ENCODE results near the gene KRT86.

The KRT86 gene

DNA sequence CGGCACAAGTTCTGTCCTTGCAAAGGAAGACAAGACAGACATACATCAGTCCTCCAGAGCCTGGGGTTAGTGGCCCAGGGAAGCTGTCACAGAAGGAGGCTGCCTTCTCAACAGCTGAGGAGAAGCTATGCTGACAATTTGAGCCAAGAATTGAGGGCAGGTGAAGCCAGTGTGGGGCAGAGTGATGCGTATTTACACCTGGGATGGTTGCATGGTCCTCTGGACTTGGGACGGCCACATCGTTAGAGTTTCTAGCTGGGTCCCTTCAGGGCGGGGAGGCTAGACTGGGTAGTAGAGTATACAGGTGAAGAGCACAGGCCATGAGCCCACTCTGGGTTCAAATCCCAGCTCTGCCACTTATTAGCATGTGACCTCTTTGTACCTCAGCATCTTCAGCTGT lies 76.3 kb downstream of the KRT86 start:
- no peak for DNase-seq (ENCODE audit: extremely low spot score)
- ChIA-PET CTCF (interaction anchor here (0.9 kb wide), 1 partner anchor 129 kb away, joined by 4 read pairs; no protein-coding TSS in a partner anchor), POLR2A (no interaction called here)
- TF ChIP-seq HDGF (IDR thresholded peaks at IDR 0.05; ENCODE audit: borderline replicate concordance) (no peak), CTBP1 (IDR thresholded peaks at IDR 0.05; ENCODE audit: borderline replicate concordance) (no peak), BHLHE40 (IDR thresholded peaks at IDR 0.05; ENCODE audit: borderline replicate concordance) (no peak), SUZ12 (IDR thresholded peaks at IDR 0.05) (no peak), NFRKB (IDR thresholded peaks at IDR 0.05) (no peak), FOXM1 (IDR thresholded peaks at IDR 0.05; ENCODE audit: borderline replicate concordance) (no peak), SP1 (IDR thresholded peaks at IDR 0.05) (no peak), TARDBP (IDR thresholded peaks at IDR 0.05) (no peak), FOXA1 (IDR thresholded peaks at IDR 0.05) (no peak), FOXK2 (IDR thresholded peaks at IDR 0.05) (no peak), L3MBTL2 (conservative IDR thresholded peaks at IDR 0.05) (no peak), ZNF384 (IDR thresholded peaks at IDR 0.05) (no peak), LEF1 (IDR thresholded peaks at IDR 0.05; ENCODE audit: borderline replicate concordance) (no peak), ARNT (IDR thresholded peaks at IDR 0.05) (no peak), ELF4 (IDR thresholded peaks at IDR 0.05) (no peak)
- TF ChIP-seq, protein P1, sequence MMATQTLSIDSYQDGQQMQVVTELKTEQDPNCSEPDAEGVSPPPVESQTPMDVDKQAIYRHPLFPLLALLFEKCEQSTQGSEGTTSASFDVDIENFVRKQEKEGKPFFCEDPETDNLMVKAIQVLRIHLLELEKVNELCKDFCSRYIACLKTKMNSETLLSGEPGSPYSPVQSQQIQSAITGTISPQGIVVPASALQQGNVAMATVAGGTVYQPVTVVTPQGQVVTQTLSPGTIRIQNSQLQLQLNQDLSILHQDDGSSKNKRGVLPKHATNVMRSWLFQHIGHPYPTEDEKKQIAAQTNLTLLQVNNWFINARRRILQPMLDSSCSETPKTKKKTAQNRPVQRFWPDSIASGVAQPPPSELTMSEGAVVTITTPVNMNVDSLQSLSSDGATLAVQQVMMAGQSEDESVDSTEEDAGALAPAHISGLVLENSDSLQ (IDR thresholded peaks at IDR 0.05), result no peak

DNA sequence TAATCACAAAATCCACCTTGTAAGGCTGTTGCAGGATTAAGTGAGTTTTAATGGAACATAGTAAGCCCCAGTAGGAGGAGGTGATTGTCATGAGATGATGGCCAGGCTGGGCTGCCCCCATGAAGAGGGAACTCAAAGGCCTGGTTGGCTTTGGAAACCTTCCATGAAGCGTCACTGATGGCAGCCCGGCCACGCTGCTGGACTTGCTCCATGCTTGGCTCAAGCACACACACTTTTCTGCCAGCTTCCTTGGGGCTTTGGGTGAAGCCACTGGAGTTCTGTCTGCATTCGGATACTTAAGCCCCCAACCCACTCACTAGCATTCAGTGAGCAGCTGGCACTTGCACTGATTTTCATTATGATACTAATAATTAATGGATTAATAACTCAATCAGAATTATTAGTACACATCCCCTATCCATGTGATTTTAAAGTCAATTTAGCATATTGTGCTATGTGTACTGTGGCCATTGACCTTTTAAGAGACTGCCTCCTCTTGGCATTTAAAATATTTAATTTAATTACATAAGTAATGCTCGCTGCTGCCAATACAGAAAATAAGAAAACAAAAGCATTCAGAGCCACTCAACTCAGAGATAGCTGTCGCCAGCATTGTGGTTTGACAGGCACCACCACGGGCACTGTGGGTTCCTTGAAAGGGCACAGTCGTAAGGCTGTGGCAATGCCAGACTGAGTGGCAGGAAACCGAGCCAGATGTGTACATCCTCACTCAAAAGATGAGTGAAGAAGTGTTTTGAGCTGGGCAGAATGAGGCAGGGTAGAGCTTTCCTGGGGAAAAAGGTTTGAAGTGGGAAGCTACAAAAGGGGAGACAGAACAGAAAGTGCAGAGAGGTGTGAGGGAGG lies 77.0 kb downstream of the KRT86 start:
- CTCF ChIA-PET, result interaction anchor here (1.4 kb wide), 1 partner anchor 10 kb away, joined by 3 read pairs; no protein-coding TSS in a partner anchor
- POLR2A ChIA-PET, result no interaction called here
- DNase-seq (ENCODE audit: extremely low spot score), result no peak

DNA sequence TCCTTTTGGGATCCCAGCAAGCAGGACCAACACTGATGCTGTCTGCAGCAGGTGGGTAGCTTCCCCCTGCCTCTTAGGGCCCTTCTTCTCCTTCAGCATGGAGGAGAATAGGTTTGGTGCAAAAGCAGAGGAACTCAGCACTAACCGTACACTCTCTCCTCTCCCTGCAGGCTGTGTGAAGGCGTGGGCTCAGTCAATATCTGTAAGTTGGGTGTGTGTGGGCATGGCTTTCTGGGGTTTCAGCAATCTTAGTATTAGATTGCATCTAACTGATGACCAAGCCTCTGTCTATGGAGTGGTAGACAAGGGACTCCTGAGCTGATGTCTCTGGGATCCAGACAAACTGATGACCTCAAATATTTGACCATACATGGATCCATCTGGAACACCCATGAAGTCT lies 78.5 kb downstream of the KRT86 start:
- no peak for DNase-seq (ENCODE audit: extremely low spot score)
- POLR2A ChIA-PET, result no interaction called here
- CTCF ChIA-PET, result interaction anchor here (1.4 kb wide), 1 partner anchor 9 kb away, joined by 3 read pairs; no protein-coding TSS in a partner anchor
- no peak for TF ChIP-seq SUZ12 (IDR thresholded peaks at IDR 0.05)
- no peak for TF ChIP-seq FOXA1 (IDR thresholded peaks at IDR 0.05)
- no peak for TF ChIP-seq FOXM1 (IDR thresholded peaks at IDR 0.05; ENCODE audit: borderline replicate concordance)
- TF ChIP-seq, protein P1 (IDR thresholded peaks at IDR 0.05), result no peak
- TF ChIP-seq LEF1 (IDR thresholded peaks at IDR 0.05; ENCODE audit: borderline replicate concordance), result no peak
- no peak for TF ChIP-seq BHLHE40 (IDR thresholded peaks at IDR 0.05; ENCODE audit: borderline replicate concordance)
- no peak for TF ChIP-seq ELF4 (IDR thresholded peaks at IDR 0.05)
- TF ChIP-seq CTBP1 (IDR thresholded peaks at IDR 0.05; ENCODE audit: borderline replicate concordance), result no peak
- no peak for TF ChIP-seq ZNF384 (IDR thresholded peaks at IDR 0.05)
- no peak for TF ChIP-seq HDGF (IDR thresholded peaks at IDR 0.05; ENCODE audit: borderline replicate concordance)
- no peak for TF ChIP-seq TARDBP (IDR thresholded peaks at IDR 0.05)
- no peak for TF ChIP-seq FOXK2 (IDR thresholded peaks at IDR 0.05)
- TF ChIP-seq L3MBTL2 (conservative IDR thresholded peaks at IDR 0.05), result no peak
- no peak for TF ChIP-seq ARNT (IDR thresholded peaks at IDR 0.05)

More for the DNA sequence above, 77.0 kb downstream of the KRT86 start:
- TF ChIP-seq BHLHE40 (IDR thresholded peaks at IDR 0.05; ENCODE audit: borderline replicate concordance) (no peak), SP1 (IDR thresholded peaks at IDR 0.05) (no peak), ELF4 (IDR thresholded peaks at IDR 0.05) (no peak), L3MBTL2 (conservative IDR thresholded peaks at IDR 0.05) (no peak), FOXA1 (IDR thresholded peaks at IDR 0.05) (no peak), CTBP1 (IDR thresholded peaks at IDR 0.05; ENCODE audit: borderline replicate concordance) (no peak), TARDBP (IDR thresholded peaks at IDR 0.05) (no peak), FOXM1 (IDR thresholded peaks at IDR 0.05; ENCODE audit: borderline replicate concordance) (no peak), ZNF384 (IDR thresholded peaks at IDR 0.05) (no peak), HDGF (IDR thresholded peaks at IDR 0.05; ENCODE audit: borderline replicate concordance) (no peak), SUZ12 (IDR thresholded peaks at IDR 0.05) (no peak), NFRKB (IDR thresholded peaks at IDR 0.05) (no peak), LEF1 (IDR thresholded peaks at IDR 0.05; ENCODE audit: borderline replicate concordance) (no peak)
- TF ChIP-seq, protein P1 (IDR thresholded peaks at IDR 0.05), result no peak

DNA sequence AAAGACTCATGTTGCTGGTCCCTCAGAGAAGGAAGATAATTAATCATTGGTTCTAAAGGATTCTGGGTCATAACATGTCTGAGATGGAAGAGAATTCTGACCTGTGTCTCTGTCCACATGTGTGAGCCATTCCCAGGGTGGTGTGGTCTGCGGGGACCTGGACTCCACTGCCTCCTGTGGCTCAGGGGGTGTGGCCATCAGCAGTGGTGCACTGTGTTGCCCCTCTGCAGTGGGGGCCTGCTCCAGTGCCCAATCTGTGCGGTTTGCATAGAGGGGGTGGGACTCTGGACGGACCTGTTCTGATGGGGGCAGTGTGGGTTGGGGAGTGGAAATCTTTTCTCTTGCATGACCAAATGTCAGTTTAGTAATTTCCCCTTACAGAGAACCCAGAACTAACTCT lies 79.3 kb downstream of the KRT86 start:
- DNase-seq (ENCODE audit: extremely low spot score), result no peak
- POLR2A ChIA-PET, result no interaction called here
- TF ChIP-seq FOXA1 (IDR thresholded peaks at IDR 0.05) (no peak), BHLHE40 (IDR thresholded peaks at IDR 0.05; ENCODE audit: borderline replicate concordance) (no peak), ZNF384 (IDR thresholded peaks at IDR 0.05) (no peak), NFRKB (IDR thresholded peaks at IDR 0.05) (no peak), FOXK2 (IDR thresholded peaks at IDR 0.05) (no peak), TARDBP (IDR thresholded peaks at IDR 0.05) (no peak), SUZ12 (IDR thresholded peaks at IDR 0.05) (no peak)
- TF ChIP-seq, protein P1 (IDR thresholded peaks at IDR 0.05), result no peak
- CTCF ChIA-PET, result interaction anchor here (1.1 kb wide), 1 partner anchor 19 kb away, joined by 3 read pairs; no protein-coding TSS in a partner anchor

DNA sequence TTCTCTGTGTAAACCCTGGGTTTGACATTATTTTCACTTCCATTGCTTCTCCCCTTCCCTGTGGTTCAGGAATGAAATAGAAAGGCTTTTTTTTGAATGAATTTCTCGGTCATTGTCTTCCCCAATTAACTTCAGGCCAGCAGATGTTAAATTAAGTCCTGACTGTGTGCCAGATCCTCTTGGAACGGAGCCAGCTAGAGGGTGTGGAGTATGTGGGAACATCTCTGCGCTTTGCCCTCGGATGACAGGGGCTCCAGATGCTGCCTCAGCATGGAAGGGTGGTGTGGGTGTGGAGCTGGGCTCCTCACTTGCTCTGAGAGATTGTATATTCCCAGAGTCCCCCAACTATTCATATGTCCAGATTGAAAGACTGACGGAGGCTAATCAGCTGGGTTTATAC lies 79.8 kb downstream of the KRT86 start:
- no peak for TF ChIP-seq NFRKB (IDR thresholded peaks at IDR 0.05)
- no peak for TF ChIP-seq FOXM1 (IDR thresholded peaks at IDR 0.05; ENCODE audit: borderline replicate concordance)
- no peak for TF ChIP-seq ELF4 (IDR thresholded peaks at IDR 0.05)
- TF ChIP-seq, protein P1 (IDR thresholded peaks at IDR 0.05), result no peak
- no peak for TF ChIP-seq SP1 (IDR thresholded peaks at IDR 0.05)
- TF ChIP-seq BHLHE40 (IDR thresholded peaks at IDR 0.05; ENCODE audit: borderline replicate concordance), result no peak
- no peak for TF ChIP-seq ZNF384 (IDR thresholded peaks at IDR 0.05)
- TF ChIP-seq FOXA1 (IDR thresholded peaks at IDR 0.05), result no peak
- TF ChIP-seq FOXK2 (IDR thresholded peaks at IDR 0.05), result no peak
- TF ChIP-seq TARDBP (IDR thresholded peaks at IDR 0.05), result no peak
- no peak for TF ChIP-seq LEF1 (IDR thresholded peaks at IDR 0.05; ENCODE audit: borderline replicate concordance)
- no peak for TF ChIP-seq SUZ12 (IDR thresholded peaks at IDR 0.05)
- no peak for TF ChIP-seq HDGF (IDR thresholded peaks at IDR 0.05; ENCODE audit: borderline replicate concordance)
- TF ChIP-seq CTBP1 (IDR thresholded peaks at IDR 0.05; ENCODE audit: borderline replicate concordance), result no peak
- no peak for TF ChIP-seq L3MBTL2 (conservative IDR thresholded peaks at IDR 0.05)
- TF ChIP-seq ARNT (IDR thresholded peaks at IDR 0.05), result no peak
- CTCF ChIA-PET, result interaction anchor here (1.1 kb wide), 1 partner anchor 18 kb away, joined by 3 read pairs; no protein-coding TSS in a partner anchor
- POLR2A ChIA-PET, result no interaction called here
- no peak for DNase-seq (ENCODE audit: extremely low spot score)
